ENCODE data around the gene PPP4R3A. TPM values are rescaled to one million over a fixed set of nuclear protein-coding genes. Genes with fewer than 3 reads are reported as not detected.

The PPP4R3A gene
- total and polyA plus RNA-seq, 2 donors (not counting 3 experiments of a cell fraction or from before 2014, with no cell fraction given) = 20.5 to 77.0 TPM

DNA sequence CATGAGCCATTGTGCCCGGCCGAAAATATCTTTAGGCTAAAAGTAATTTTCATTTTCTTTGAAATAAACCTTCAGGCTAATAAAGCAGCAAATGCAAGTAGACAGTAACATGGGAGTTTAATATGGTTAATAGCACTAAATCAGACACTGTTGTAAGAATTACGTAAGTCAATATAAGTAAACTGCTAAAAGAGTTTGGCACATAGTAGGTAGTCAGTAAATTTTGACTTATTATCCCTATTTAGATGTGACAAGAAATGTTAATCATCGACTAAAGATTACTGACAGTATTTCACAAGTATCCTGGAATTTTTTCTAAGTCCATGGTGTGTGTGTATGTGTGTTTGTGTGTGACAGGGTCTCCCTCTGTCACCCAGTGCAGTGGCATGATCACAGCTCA is 3.9 kb downstream of the PPP4R3A start:
- TF ChIP-seq JUN (IDR thresholded peaks at IDR 0.05; ENCODE audit: borderline replicate concordance, insufficient read depth, insufficient read length, low read depth) = no peak
- TF ChIP-seq, protein P1, sequence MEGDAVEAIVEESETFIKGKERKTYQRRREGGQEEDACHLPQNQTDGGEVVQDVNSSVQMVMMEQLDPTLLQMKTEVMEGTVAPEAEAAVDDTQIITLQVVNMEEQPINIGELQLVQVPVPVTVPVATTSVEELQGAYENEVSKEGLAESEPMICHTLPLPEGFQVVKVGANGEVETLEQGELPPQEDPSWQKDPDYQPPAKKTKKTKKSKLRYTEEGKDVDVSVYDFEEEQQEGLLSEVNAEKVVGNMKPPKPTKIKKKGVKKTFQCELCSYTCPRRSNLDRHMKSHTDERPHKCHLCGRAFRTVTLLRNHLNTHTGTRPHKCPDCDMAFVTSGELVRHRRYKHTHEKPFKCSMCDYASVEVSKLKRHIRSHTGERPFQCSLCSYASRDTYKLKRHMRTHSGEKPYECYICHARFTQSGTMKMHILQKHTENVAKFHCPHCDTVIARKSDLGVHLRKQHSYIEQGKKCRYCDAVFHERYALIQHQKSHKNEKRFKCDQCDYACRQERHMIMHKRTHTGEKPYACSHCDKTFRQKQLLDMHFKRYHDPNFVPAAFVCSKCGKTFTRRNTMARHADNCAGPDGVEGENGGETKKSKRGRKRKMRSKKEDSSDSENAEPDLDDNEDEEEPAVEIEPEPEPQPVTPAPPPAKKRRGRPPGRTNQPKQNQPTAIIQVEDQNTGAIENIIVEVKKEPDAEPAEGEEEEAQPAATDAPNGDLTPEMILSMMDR (IDR thresholded peaks at IDR 0.05; ENCODE audit: extremely low read depth in 1 of 2, insufficient read depth in 1 of 2, low read depth in 1 of 2, low read length in 2 of 2) = no peak
- no peak for TF ChIP-seq EZH2 (IDR thresholded peaks at IDR 0.05; ENCODE audit: borderline replicate concordance, low read depth, low read length, severe bottlenecking)
- no peak for TF ChIP-seq GATA2 (IDR thresholded peaks at IDR 0.05; ENCODE audit: insufficient read depth, insufficient read length, low read depth, low read length)
- no peak for TF ChIP-seq MYC (IDR thresholded peaks at IDR 0.05; ENCODE audit: low read depth, low read length)
- no peak for TF ChIP-seq MAX (IDR thresholded peaks at IDR 0.05; ENCODE audit: insufficient read depth, insufficient read length)
- TF ChIP-seq POLR2A (IDR thresholded peaks at IDR 0.05; ENCODE audit: low read depth, low read length) = no peak
- no peak for TF ChIP-seq POLR2AphosphoS5 (IDR thresholded peaks at IDR 0.05; ENCODE audit: insufficient read depth, low read depth, low read length)
- TF ChIP-seq FOS (IDR thresholded peaks at IDR 0.05; ENCODE audit: borderline replicate concordance, insufficient read depth, low read length) = no peak
- H4K20me1 ChIP-seq (replicated peaks; ENCODE audit: control insufficient read depth, extremely low read depth, insufficient read depth, low read length) = peaks cover 23% of the 10 kb centered on the region
- intact Hi-C loops (cut with micrococcal nuclease) (loop anchor here (5.0 kb wide), 1 partner anchor 1036 kb away; no protein-coding TSS in a partner anchor), dilution Hi-C loops (cut with MboI; ENCODE audit: extremely low pct_ligation_motif_present, low sequenced_read_pairs) (no loop called here)
- no peak overlapping the region for H3K27ac ChIP-seq (ENCODE audit: insufficient read depth, low read depth, low read length)
- peaks cover 16% of the 10 kb centered on the region for H3K4me1 ChIP-seq (ENCODE audit: control insufficient read depth, extremely low read depth, insufficient read depth, low read length)
- no peaks in the 10 kb centered on the region for H3K9me3 ChIP-seq (replicated peaks; ENCODE audit: control insufficient read depth, insufficient read depth, low read length)
- no peak for FAIRE-seq
- H3K36me3 ChIP-seq (ENCODE audit: control insufficient read depth in 2 of 2, extremely low read depth in 1 of 2, insufficient read depth in 2 of 2, low read length in 2 of 2) = peaks cover 0 to 3% of the 10 kb centered on the region in 2 experiments
- ChIA-PET CTCF (no interaction called here), POLR2A (no interaction called here)
- DNase-seq (ENCODE audit: low read depth, low spot score) = no peak
- H3K4me3 ChIP-seq (replicated peaks in 1 of 3; ENCODE audit: insufficient read depth in 1 of 3, low read depth in 1 of 3, low read length in 3 of 3) = no peak overlapping the region
- H3K79me2 ChIP-seq (ENCODE audit: control insufficient read depth, insufficient read depth, low read length) = peaks cover 85% of the 10 kb centered on the region
- no peaks in the 10 kb centered on the region for H3K27me3 ChIP-seq (ENCODE audit: control insufficient read depth in 2 of 2, insufficient read depth in 2 of 2, low read length in 2 of 2)
- no TSS peak for BruUV-seq (replicated peaks)
- H3K4me2 ChIP-seq (ENCODE audit: insufficient read depth, low read length) = no peak overlapping the region
- H2AFZ ChIP-seq (ENCODE audit: low read depth, low read length) = no peak overlapping the region
- H3K9me1 ChIP-seq (replicated peaks; ENCODE audit: control insufficient read depth, extremely low read depth, insufficient read depth, low read length) = no peaks in the 10 kb centered on the region
- H3K9ac ChIP-seq (replicated peaks; ENCODE audit: extremely low read depth, insufficient read depth, low read length) = no peak overlapping the region
